ENCODE data around the gene ANKRD18B. TPM values are rescaled to one million over a fixed set of nuclear protein-coding genes. Genes with fewer than 3 reads are reported as not detected.

Gene ANKRD18B
- total RNA-seq, 1 donor from 2014 or later = 0.65 TPM

DNA sequence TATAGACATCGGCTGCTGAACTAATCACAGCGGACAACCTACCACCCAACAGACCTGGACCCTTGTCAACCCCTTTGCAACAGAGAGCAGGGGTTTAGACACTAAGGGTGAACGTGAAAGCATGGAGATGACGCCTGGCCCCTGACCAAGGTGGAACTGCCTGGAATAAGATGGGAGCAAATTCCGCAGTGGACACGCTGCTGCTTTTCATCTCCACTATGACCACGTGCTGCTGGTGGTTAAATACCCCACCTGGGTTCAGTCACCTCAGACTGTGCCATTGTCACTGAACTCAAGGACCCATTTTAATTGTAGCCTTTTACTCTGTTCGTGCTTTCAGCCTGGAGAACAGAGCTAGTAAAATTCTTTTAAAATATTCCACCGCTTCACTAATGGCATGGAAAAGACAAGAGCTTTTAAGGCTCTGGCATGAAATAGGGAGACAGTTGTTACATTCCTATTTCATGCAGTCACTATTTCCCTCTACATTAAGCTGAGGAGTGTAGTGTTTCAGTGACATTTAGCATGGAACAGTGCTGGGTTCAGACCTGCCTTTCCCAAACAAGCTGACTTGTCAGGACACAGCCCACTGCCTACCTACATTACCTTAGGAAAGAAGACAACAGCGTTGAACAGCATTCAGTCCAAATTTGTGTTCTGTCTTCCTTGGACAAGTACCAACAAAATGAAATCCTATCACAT is 96.8 kb downstream of the ANKRD18B start:
- intact Hi-C loops (cut with DNase I) = no loop called here
- no peak for TF ChIP-seq CTCF (IDR thresholded peaks at IDR 0.05)
- peaks cover 3% of the 10 kb centered on the region for H3K4me1 ChIP-seq
- DNase-seq (no peak), ATAC-seq (no peak)
- H3K4me3 ChIP-seq = no peak overlapping the region
- peaks cover 32% of the 10 kb centered on the region for H3K27me3 ChIP-seq (ENCODE audit: low read depth)
- no peak overlapping the region for H3K27ac ChIP-seq
- H3K9me3 ChIP-seq = no peaks in the 10 kb centered on the region
- no peaks in the 10 kb centered on the region for H3K36me3 ChIP-seq

Other genes with a start within 250 kb of the ANKRD18B start
- gene NFX1, start 233.7 kb upstream of the ANKRD18B start, total RNA-seq = 36.2 TPM
- gene AQP7, start 121.7 kb upstream of the ANKRD18B start, total RNA-seq = 3.7 TPM
- 357 TPM for gene AQP3, start 76.7 kb upstream of the ANKRD18B start, total RNA-seq
- 27.6 TPM for gene NOL6, start 50.3 kb upstream of the ANKRD18B start, total RNA-seq